Ovary (tissue), 9 donors: ENCODE results near the gene MRM3. TPM values are rescaled to one million over a fixed set of nuclear protein-coding genes. Genes with fewer than 3 reads are reported as not detected.

ENCODE experiments used
- DNase-seq, 5 donors: peaks; one replicate each; pipeline ENCODE4 v3.0.0-alpha.2; 2019 to 2020
- H3K27ac ChIP-seq, 2 donors: fragments of 200-600 bp; one replicate each; pipeline versions ENCODE4 v1.5.1 to v1.8.0; 2019 to 2022
- H3K27me3 ChIP-seq: fragments of 200-600 bp; one replicate; pipeline ENCODE4 v1.8.0; 2022
- H3K36me3 ChIP-seq: fragments of 200-600 bp; sonication (generic); one replicate; pipeline ENCODE4 v1.5.1; 2019
- H3K4me1 ChIP-seq: one replicate; pipeline ENCODE4 v1.8.1; 2013; ENCODE audit warnings: mild to moderate bottlenecking, moderate library complexity; ENCODE audit not compliant: insufficient read depth
- H3K4me3 ChIP-seq: fragments of 200-600 bp; sonication (generic); one replicate; pipeline ENCODE4 v1.5.1; 2017
- H3K9me3 ChIP-seq, 2 donors: fragments of 200-600 bp in 1 of 2; sonication (generic) in 1 of 2; one replicate each; pipeline versions ENCODE4 v1.5.1 to v1.8.1; 2013 to 2019; ENCODE audit warnings: mild to moderate bottlenecking in 1 of 2, moderate library complexity in 1 of 2
- CTCF ChIP-seq, 3 donors: fragments of 450-650 bp in 2 of 3; fragments of 200-600 bp in 1 of 3; IDR thresholded peaks; one replicate each; pipeline versions ENCODE4 v1.5.1 to v1.8.0; 2016 to 2022; ENCODE audit warnings: antibody characterized with exemption in 3 of 3, mild to moderate bottlenecking in 1 of 3
- EP300 ChIP-seq: sonication (generic); formaldehyde crosslinking; IDR thresholded peaks from one replicate; pipeline ENCODE4 v1.6.1; 2017; ENCODE audit warnings: antibody characterized with exemption
- POLR2A ChIP-seq: fragments of 450-650 bp; IDR thresholded peaks from one replicate; pipeline ENCODE4 v1.6.1; 2017; ENCODE audit warnings: antibody characterized with exemption, mild to moderate bottlenecking, moderate library complexity
- WGBS, 3 donors: extraction: QIAGEN DNeasy Blood & Tissue Kit in 1 of 3; methylation state at CpG; one replicate each; pipeline versions ENCODE4 v1.1.5 to v1.1.7; 2013 to 2017; 5-methylcytosine and 5-hydroxymethylcytosine counted together
- intact Hi-C, 4 donors: fragments of 100-400 bp; cut with DNase I; formaldehyde crosslinking; loops; one replicate each; pipeline versions ENCODE4 v1.11.0 to v1.15.1; 2022 to 2023
- polyA plus RNA-seq, 2 donors: library from polyadenylated mRNA; stranded (reverse); fragments of 200-250 nt in 1 of 2; fragments of 350-450 nt in 1 of 2; fragmentation: Illumina TruSeq in 1 of 2; extraction: RNeasy Lipid Tissue Mini Kit (QIAGEN cat#74804) in 1 of 2; gene quantifications; one replicate each; pipeline ENCODE4 v1.2.3, GENCODE V29; 2013 to 2014
- total RNA-seq, 7 donors: library from RNA; depleted of rRNA in 2 of 7; stranded (reverse); fragments of >200 nt in 2 of 7; fragmentation: NEBNext Ultra II Directional in 3 of 7; extraction: Animal tissue kit (Norgen Biotek cat#: 25700) in 3 of 7; gene quantifications; one replicate each; pipeline versions ENCODE4 v1.1.0 to v1.2.4, GENCODE V29; 2016 to 2023
- donor health status: DM: no; HTN: no; CAD: no; lungs with moderate emphysema.
- donor health status: DM: no; HTN: no; CAD: no.
- donor health status: Bipolar disorder and iron deficiency.
- donor health status: DM: yes; HTN: yes; CAD: no.
- donor health status: DM: no; HTN: no; CAD: no.
- donor health status: DM: yes; HTN: yes; CAD: no.

MRM3 gene
- total and polyA plus RNA-seq, 9 donors: 10.1 to 16.7 (median 13.9) TPM

- H3K36me3 ChIP-seq: no peaks in the 10 kb centered on the region
- intact Hi-C loops: loop anchor here in 1 of 4 donors (10.0 kb wide), 1 partner anchor 248 kb away; no protein-coding TSS in a partner anchor
- 78 to 80% (median 79%) methylated on average over 13 of the region's 13 CpGs for WGBS, 3 donors
Observed at GRCh38 chr17:806346-806745, 24.2 kb downstream of the MRM3 start.

GRCh38 chr17:806781-807522 is 24.8 kb downstream of the MRM3 start:
- intact Hi-C loops: loop anchor here in 1 of 4 donors (10.0 kb wide), 1 partner anchor 248 kb away; no protein-coding TSS in a partner anchor

More at GRCh38 chr17:806346-806745, 24.2 kb downstream of the MRM3 start:
- Histone ChIP-seq H3K27ac (no peak overlapping the region), H3K4me1 (no peaks in the 10 kb centered on the region), H3K27me3 (no peaks in the 10 kb centered on the region), H3K9me3 (no peaks in the 10 kb centered on the region), H3K4me3 (no peak overlapping the region)
- no peak for DNase-seq
- TF ChIP-seq CTCF (IDR thresholded peaks at IDR 0.05): no peak
- no peak for TF ChIP-seq EP300
- TF ChIP-seq POLR2A: no peak

GRCh38 chr17:807523-808294 is 25.6 kb downstream of the MRM3 start:
- WGBS, 3 donors: 88 to 92% (median 89%) methylated on average over 23 to 28 of the region's 28 CpGs
- H3K27me3 ChIP-seq: no peaks in the 10 kb centered on the region
- H3K36me3 ChIP-seq: no peaks in the 10 kb centered on the region
- no peak overlapping the region for H3K4me3 ChIP-seq
- no peak for DNase-seq
- H3K9me3 ChIP-seq: no peaks in the 10 kb centered on the region
- intact Hi-C loops: loop anchor here in 1 of 4 donors (10.0 kb wide), 1 partner anchor 247 kb away; no protein-coding TSS in a partner anchor
- no peak overlapping the region for H3K27ac ChIP-seq
- no peaks in the 10 kb centered on the region for H3K4me1 ChIP-seq
- TF ChIP-seq EP300 (no peak), POLR2A (no peak), CTCF (IDR thresholded peaks at IDR 0.05) (no peak)

More at GRCh38 chr17:806781-807522, 24.8 kb downstream of the MRM3 start:
- Histone ChIP-seq H3K36me3 (no peaks in the 10 kb centered on the region), H3K27me3 (no peaks in the 10 kb centered on the region), H3K9me3 (no peaks in the 10 kb centered on the region), H3K27ac (no peak overlapping the region), H3K4me3 (no peak overlapping the region), H3K4me1 (no peaks in the 10 kb centered on the region)
- TF ChIP-seq CTCF (IDR thresholded peaks at IDR 0.05) (no peak), POLR2A (no peak), EP300 (no peak)
- DNase-seq: no peak
- WGBS, 3 donors: 90 to 91% (median 90%) methylated on average over 33 of the region's 33 CpGs

GRCh38 chr17:811051-811784 is 29.1 kb downstream of the MRM3 start:
- intact Hi-C loops: no loop called here
- 77 to 83% (median 82%) methylated on average over 28 to 29 of the region's 29 CpGs for WGBS, 3 donors
- Histone ChIP-seq H3K4me3 (no peak overlapping the region), H3K27ac (no peak overlapping the region), H3K9me3 (no peaks in the 10 kb centered on the region), H3K4me1 (no peaks in the 10 kb centered on the region), H3K36me3 (no peaks in the 10 kb centered on the region), H3K27me3 (no peaks in the 10 kb centered on the region)
- no peak for DNase-seq
- TF ChIP-seq POLR2A: no peak
- no peak for TF ChIP-seq EP300
- no peak for TF ChIP-seq CTCF (IDR thresholded peaks at IDR 0.05)
